ENCODE data around the gene KIR3DL2. TPM values are rescaled to one million over a fixed set of nuclear protein-coding genes. Genes with fewer than 3 reads are reported as not detected.
"Not testable (repeated sequence)": the region's sequence is repeated elsewhere in the genome, so short reads cannot be mapped to it uniquely, and the experiment has no call there.

KIR3DL2 gene
- polyA plus RNA-seq (2012; ENCODE audit: insufficient read depth, insufficient read length), result not detected

DNA sequence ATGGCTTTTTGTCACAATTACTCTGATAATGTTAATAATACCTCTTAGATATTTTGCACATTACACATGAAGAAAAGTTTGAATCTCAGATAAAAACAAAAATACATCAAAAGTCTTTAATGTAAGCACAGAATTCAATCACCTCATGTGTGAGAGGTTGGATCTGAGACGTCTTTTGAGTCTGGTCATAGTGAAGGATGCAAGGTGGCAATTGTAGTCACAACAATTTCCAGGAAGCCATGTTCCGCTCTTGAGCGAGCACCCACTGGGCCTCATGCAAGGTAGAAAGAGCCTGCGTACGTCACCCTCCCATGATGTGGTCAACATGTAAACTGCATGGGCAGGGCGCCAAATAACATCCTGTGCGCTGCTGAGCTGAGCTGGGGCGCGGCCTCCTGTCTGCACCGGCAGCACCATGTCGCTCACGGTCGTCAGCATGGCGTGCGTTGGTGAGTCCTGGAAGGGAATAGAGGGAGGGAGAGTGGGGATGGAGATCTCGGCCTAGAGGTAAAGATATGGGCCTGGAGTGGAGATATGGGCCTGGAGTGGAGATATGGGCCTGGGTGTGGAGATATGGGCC, at the start of gene KIR3DL2:
TSS of gene KIR3DL2 (plus strand) at position 383 of the 580 bp plus-strand sequence. CDS start at position 416, 33 bp downstream.
- not testable (repeated sequence) for H3K4me3 ChIP-seq (ENCODE audit: low read length); DNase-seq (ENCODE audit: low read depth, low spot score)

DNA sequence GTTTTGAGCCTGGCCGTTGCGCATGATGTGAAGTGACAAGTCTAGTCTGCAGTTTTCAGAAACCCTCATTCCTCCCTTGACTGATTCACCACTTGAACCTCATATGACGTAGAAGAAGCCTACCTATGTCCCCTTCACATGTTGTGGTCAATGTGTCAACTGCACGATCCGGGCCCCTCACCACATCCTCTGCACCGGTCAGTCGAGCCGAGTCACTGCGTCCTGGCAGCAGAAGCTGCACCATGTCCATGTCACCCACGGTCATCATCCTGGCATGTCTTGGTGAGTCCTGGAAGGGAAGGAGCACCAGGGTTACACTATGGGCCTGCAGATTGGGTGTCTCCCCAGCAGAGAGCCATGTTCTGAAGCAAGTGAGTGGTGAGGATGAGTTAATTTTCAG, 46.8 kb upstream of the KIR3DL2 start, which contains the start of gene KIR2DL4:
TSS of gene KIR2DL4 (plus strand) at position 201 of the 400 bp plus-strand sequence. CDS start at position 243, 42 bp downstream.
- H3K4me3 ChIP-seq (ENCODE audit: low read length), result no peak within 1 kb of the TSS
- DNase-seq (ENCODE audit: low read depth, low spot score), result no peak

- no peak for DNase-seq (ENCODE audit: low read depth, low spot score)
- H3K4me3 ChIP-seq (ENCODE audit: low read length), result no peak overlapping the region
These were observed 46.1 kb upstream of the KIR3DL2 start for GRCh38 chr19:54804101-54804500.

GRCh38 chr19:54804571-54804970, 45.7 kb upstream of the KIR3DL2 start:
- DNase-seq (ENCODE audit: low read depth, low spot score), result no peak
- H3K4me3 ChIP-seq (ENCODE audit: low read length), result no peak overlapping the region

DNA sequence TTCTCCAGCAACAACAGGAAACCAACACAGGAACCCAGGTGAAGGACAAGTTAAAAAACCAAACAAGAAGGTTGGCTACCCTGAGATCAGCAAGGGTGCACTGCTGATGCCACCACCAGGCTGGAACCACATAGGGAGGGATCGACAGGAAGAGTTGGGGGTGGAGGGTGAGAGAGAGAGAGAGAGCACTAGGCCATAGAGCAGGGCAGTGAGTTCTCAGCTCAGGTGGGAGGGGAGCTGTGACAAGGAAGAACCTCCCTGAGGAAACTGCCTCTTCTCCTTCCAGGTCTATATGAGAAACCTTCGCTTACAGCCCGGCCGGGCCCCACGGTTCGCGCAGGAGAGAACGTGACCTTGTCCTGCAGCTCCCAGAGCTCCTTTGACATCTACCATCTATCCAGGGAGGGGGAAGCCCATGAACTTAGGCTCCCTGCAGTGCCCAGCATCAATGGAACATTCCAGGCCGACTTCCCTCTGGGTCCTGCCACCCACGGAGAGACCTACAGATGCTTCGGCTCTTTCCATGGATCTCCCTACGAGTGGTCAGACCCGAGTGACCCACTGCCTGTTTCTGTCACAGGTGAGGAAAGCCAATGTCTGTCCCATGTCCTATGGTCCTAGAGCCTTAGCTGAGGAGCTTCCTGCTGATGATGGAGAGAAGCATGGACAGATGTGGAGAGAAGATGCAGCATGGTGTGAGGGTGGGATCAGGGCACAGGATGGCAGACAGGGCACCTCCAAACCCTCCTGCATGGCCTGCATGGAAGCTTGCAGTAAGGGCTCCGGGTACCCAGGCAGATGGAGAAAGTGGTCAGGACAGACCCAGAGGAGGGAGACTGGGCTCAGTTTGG, 44.4 kb upstream of the KIR3DL2 start:
- DNase-seq (ENCODE audit: low read depth, low spot score), result no peak
- H3K4me3 ChIP-seq (ENCODE audit: low read length), result no peak overlapping the region

DNA sequence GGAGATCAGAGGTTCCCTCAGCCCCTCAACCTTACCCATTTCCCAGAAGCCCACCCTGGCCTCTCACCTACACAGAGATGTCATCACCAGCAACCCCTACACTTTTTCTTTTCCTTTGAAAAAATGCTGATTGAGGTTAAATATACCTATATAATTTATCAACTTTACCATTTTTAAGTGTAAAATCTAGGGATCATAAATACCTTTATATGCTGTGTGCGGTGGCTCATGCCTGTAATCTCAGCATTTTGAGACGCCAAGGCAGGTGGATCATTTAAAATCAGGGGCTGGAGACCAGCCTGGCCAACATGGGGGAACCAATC, 43.8 kb upstream of the KIR3DL2 start:
- no peak for DNase-seq (ENCODE audit: low read depth, low spot score)
- no peak overlapping the region for H3K4me3 ChIP-seq (ENCODE audit: low read length)

GRCh38 chr19:54814571-54814970, 35.7 kb upstream of the KIR3DL2 start:
- not testable (repeated sequence) for DNase-seq (ENCODE audit: low read depth, low spot score); H3K4me3 ChIP-seq (ENCODE audit: low read length)

DNA sequence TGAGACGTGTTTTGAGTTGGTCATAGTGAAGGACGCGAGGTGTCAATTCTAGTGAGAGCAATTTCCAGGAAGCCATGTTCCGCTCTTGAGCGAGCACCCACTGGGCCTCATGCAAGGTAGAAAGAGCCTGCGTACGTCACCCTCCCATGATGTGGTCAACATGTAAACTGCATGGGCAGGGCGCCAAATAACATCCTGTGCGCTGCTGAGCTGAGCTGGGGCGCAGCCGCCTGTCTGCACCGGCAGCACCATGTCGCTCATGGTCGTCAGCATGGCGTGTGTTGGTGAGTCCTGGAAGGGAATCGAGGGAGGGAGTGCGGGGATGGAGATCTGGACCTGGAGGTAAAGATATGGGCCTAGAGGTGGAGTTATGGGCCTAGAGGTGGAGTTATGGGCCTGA, 34.0 kb upstream of the KIR3DL2 start, which contains the start of gene KIR3DL1:
TSS of gene KIR3DL1 (plus strand) at position 218 of the 400 bp plus-strand sequence.
- DNase-seq (ENCODE audit: low read depth, low spot score); H3K4me3 ChIP-seq (ENCODE audit: low read length): not testable (repeated sequence)

- DNase-seq (ENCODE audit: low read depth, low spot score), result no peak
- no peak overlapping the region for H3K4me3 ChIP-seq (ENCODE audit: low read length)
These were observed 32.3 kb upstream of the KIR3DL2 start for GRCh38 chr19:54817670-54818536.

DNA sequence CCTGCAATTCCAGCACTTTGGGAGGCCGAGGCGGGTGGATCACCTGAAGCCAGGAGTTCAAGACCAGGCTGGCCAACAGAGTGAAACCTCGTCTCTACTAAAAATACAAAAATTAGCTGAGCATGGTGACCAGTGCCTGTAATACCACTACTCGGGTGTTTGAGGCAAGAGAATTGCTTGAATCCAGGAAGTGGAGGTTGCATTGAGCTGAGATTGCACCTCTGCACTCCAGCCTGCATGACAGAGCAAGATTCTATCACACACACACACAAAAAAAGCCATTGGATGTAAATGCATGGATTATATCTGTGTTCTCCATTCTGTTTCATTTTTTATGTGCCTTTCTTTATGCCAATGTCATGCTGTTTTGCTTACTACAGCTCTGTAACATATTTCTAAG, 25.8 kb upstream of the KIR3DL2 start:
- H3K4me3 ChIP-seq (ENCODE audit: low read length); DNase-seq (ENCODE audit: low read depth, low spot score): not testable (repeated sequence)

DNA sequence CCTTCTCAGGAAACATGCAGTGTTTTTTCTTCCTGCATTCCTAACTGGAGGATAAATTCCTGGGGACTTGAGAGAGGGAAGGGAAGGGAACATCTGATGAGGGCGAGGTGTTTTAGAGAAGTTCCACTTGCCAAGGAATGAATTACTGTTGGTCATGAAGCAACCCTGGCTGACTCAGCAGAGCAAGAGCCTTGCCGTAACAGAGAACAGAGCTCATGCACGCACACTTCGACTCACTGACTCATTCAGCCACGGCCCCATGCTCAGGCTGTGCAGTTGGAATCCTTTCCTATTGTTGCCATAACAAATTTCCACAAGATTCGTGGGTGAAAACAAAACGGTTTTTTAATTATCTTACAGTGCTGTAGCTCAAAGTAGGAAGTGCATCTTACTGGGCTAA, 24.9 kb upstream of the KIR3DL2 start:
- not testable (repeated sequence) for H3K4me3 ChIP-seq (ENCODE audit: low read length)

GRCh38 chr19:54828064-54828463, 22.2 kb upstream of the KIR3DL2 start:
- not testable (repeated sequence) for H3K4me3 ChIP-seq (ENCODE audit: low read length); DNase-seq (ENCODE audit: low read depth, low spot score)

More for the DNA sequence above, 24.9 kb upstream of the KIR3DL2 start:
- not testable (repeated sequence) for DNase-seq (ENCODE audit: low read depth, low spot score)

DNA sequence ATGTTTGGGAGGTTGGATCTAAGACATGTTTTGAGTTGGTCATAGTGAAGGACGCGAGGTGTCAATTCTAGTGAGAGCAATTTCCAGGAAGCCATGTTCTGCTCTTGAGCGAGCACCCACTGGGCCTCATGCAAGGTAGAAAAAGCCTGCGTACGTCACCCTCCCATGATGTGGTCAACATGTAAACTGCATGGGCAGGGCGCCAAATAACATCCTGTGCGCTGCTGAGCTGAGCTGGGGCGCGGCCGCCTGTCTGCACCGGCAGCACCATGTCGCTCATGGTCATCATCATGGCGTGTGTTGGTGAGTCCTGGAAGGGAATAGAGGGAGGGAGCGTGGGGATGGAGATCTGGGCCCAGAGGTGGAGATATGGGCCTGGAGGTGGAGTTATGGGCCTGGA, 17.7 kb upstream of the KIR3DL2 start, which contains the start of gene KIR2DS4:
TSS of gene KIR2DS4 (plus strand) at position 181 of the 400 bp plus-strand sequence.
- DNase-seq (ENCODE audit: low read depth, low spot score); H3K4me3 ChIP-seq (ENCODE audit: low read length): not testable (repeated sequence)

- DNase-seq (ENCODE audit: low read depth, low spot score), result not testable (repeated sequence)
These were observed 15.1 kb upstream of the KIR3DL2 start for GRCh38 chr19:54835126-54835525.

GRCh38 chr19:54837522-54837921, 12.7 kb upstream of the KIR3DL2 start:
- not testable (repeated sequence) for DNase-seq (ENCODE audit: low read depth, low spot score)

More at GRCh38 chr19:54835126-54835525, 15.1 kb upstream of the KIR3DL2 start:
- H3K4me3 ChIP-seq (ENCODE audit: low read length), result not testable (repeated sequence)

GRCh38 chr19:54843171-54843570, 7.1 kb upstream of the KIR3DL2 start:
- H3K4me3 ChIP-seq (ENCODE audit: low read length); DNase-seq (ENCODE audit: low read depth, low spot score): not testable (repeated sequence)

More at GRCh38 chr19:54837522-54837921, 12.7 kb upstream of the KIR3DL2 start:
- H3K4me3 ChIP-seq (ENCODE audit: low read length), result not testable (repeated sequence)

GRCh38 chr19:54850930-54851329, 687 bp downstream of the KIR3DL2 start:
- no peak for DNase-seq (ENCODE audit: low read depth, low spot score)
- H3K4me3 ChIP-seq (ENCODE audit: low read length), result no peak overlapping the region

GRCh38 chr19:54851353-54851752, 1.1 kb downstream of the KIR3DL2 start:
- peak; percentile 20 for DNase-seq (ENCODE audit: low read depth, low spot score)
- H3K4me3 ChIP-seq (ENCODE audit: low read length), result no peak overlapping the region

- not testable (repeated sequence) for DNase-seq (ENCODE audit: low read depth, low spot score); H3K4me3 ChIP-seq (ENCODE audit: low read length)
These were observed 5.0 kb downstream of the KIR3DL2 start for GRCh38 chr19:54855241-54855640.

Measured in Jurkat, Clone E6-1 (cell line).